Vagina (tissue), 2 donors: ENCODE data around the gene DDN. TPM values are rescaled to one million over a fixed set of nuclear protein-coding genes. Genes with fewer than 3 reads are reported as not detected.
A peak's percentile ranks its signal among the peaks of the same experiment; 100 is the strongest.

ENCODE experiments used
- DNase-seq, 2 donors: peaks; one replicate each; pipeline ENCODE4 v3.0.0-alpha.2; 2017; ENCODE audit errors: extremely low spot score in 2 of 2
- H3K27ac ChIP-seq: fragments of 200-600 bp; sonication (generic); one replicate; pipeline ENCODE4 v1.5.1; 2019
- H3K27me3 ChIP-seq: fragments of 200-600 bp; sonication (generic); one replicate; pipeline ENCODE4 v1.5.1; 2019
- H3K36me3 ChIP-seq, 2 donors: fragments of 200-600 bp; sonication (generic); one replicate each; pipeline ENCODE4 v1.5.1; 2017 to 2019
- H3K4me1 ChIP-seq: fragments of 200-600 bp; sonication (generic); one replicate; pipeline ENCODE4 v1.5.1; 2019
- H3K4me3 ChIP-seq, 2 donors: fragments of 200-600 bp; sonication (generic); 1 replicate in 1 of 2; 2 replicates in 1 of 2; pipeline ENCODE4 v1.5.1; 2016 to 2019
- H3K9me3 ChIP-seq: fragments of 200-600 bp; sonication (generic); one replicate; pipeline ENCODE4 v1.5.1; 2019
- POLR2A ChIP-seq, 2 donors: fragments of 450-650 bp; IDR thresholded peaks; one replicate each; pipeline ENCODE4 v1.6.1; 2017; ENCODE audit warnings: antibody characterized with exemption in 2 of 2, mild to moderate bottlenecking in 2 of 2, moderate library complexity in 2 of 2
- POLR2AphosphoS5 ChIP-seq, 2 donors: sonication (generic); formaldehyde crosslinking; IDR thresholded peaks; one replicate each; pipeline ENCODE4 v1.9.0; 2017; ENCODE audit warnings: antibody characterized with exemption in 2 of 2, mild to moderate bottlenecking in 2 of 2, low read depth in 1 of 2; ENCODE audit not compliant: insufficient read depth in 1 of 2
- intact Hi-C: fragments of 100-400 bp; cut with DNase I; formaldehyde crosslinking; loops from one replicate; pipeline ENCODE4 v1.15.1; 2023
- total RNA-seq: library from RNA; depleted of rRNA; stranded (reverse); fragments of >200 nt; gene quantifications from one replicate; pipeline ENCODE4 v1.2.3, GENCODE V29; 2016
- TF ChIP-seq, protein P1 (sequence below), 3 experiments: fragments of 450-650 bp in 2 of 3; fragments of 200-600 bp in 1 of 3; sonication (generic) in 1 of 3; IDR thresholded peaks; one replicate each; pipeline ENCODE4 v1.5.1; 2017 to 2019; ENCODE audit warnings: antibody characterized with exemption in 3 of 3, mild to moderate bottlenecking in 2 of 3, moderate library complexity in 2 of 3

DDN gene
- total RNA-seq, 1 donor from 2014 or later: not detected

DNA sequence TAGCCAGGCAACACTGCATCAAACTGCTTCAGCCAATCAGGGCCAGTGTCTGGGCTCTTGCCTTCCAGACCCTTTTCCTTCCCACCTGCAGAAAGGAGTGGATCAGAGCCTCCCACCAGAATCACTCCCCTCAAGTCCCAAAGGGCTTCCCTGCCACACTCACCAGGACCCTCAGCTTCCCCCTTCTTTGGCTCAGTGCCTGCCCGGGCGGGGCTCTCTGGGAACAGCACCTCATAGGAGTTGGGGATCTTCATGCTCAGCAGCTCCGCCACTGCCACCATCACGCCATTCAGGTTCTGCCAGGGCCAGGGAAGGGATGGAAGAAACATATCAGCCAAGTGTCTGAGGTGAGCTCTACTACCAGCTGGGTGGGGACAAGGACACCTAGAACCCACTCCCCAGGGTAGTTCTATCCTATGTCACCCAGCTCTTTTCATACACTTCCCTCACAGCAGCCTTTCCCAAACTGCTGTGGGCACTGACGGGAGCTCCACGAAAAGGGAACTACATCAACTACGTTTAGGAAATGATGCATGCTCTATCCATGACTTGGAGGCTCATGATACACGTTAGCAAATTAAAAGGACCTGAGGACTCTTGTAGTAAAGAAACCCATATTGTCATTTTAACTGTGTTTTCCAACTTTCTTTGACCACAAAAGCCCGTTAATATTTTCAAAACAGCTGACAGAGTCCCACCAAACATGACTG, 28.8 kb upstream of the DDN start:
- Histone ChIP-seq H3K4me1 (no peaks in the 10 kb centered on the region), H3K27me3 (no peaks in the 10 kb centered on the region), H3K27ac (no peak overlapping the region), H3K36me3 (peaks cover 0 to 76% of the 10 kb centered on the region in 2 donors), H3K4me3 (no peak overlapping the region), H3K9me3 (no peaks in the 10 kb centered on the region)
- intact Hi-C loops: no loop called here
- TF ChIP-seq POLR2A (IDR thresholded peaks at IDR 0.05): no peak
- no peak for TF ChIP-seq POLR2AphosphoS5 (IDR thresholded peaks at IDR 0.05; ENCODE audit: insufficient read depth in 1 of 2, low read depth in 1 of 2)
- TF ChIP-seq, protein P1, sequence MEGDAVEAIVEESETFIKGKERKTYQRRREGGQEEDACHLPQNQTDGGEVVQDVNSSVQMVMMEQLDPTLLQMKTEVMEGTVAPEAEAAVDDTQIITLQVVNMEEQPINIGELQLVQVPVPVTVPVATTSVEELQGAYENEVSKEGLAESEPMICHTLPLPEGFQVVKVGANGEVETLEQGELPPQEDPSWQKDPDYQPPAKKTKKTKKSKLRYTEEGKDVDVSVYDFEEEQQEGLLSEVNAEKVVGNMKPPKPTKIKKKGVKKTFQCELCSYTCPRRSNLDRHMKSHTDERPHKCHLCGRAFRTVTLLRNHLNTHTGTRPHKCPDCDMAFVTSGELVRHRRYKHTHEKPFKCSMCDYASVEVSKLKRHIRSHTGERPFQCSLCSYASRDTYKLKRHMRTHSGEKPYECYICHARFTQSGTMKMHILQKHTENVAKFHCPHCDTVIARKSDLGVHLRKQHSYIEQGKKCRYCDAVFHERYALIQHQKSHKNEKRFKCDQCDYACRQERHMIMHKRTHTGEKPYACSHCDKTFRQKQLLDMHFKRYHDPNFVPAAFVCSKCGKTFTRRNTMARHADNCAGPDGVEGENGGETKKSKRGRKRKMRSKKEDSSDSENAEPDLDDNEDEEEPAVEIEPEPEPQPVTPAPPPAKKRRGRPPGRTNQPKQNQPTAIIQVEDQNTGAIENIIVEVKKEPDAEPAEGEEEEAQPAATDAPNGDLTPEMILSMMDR (IDR thresholded peaks at IDR 0.05): no peak
- no peak for DNase-seq

DNA sequence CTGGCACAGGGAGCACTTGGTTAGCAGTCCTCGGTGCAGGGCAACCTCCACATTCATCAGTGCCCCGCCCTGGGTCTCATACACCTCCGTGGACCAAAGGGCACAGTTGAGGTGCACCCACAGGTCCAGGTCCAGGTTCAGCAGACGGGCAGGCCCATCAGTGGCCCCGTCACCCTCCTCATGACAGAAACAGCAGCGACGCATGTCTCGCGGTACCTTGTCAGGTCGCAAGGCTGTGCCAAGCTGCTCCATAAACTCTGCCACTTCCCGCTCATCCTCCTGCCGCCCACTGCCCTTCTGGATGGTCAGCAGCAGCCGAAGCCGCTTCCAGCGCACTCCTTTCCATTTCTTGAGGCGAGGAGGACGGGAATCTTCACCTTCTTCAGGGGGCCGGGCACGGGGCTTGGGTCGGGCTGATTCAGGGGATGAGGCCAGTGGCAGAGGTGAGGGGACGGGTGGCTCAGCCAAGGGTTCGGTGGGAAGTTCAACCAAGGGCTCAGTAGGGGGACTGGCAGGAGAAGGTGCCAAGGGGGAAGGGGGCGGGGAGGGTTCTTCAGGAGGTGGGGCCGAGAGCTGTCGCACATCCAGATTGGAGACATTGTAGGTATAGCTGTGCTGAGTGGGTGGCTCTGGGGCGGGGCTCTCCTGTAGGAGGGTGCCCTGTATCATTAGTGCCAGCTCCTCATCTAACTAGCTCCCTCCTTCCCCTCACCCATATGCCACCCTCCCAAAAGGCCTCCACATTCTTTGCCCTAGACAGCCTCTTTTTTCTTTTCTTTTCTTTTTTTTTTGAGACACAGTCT, 27.7 kb upstream of the DDN start:
- intact Hi-C loops: no loop called here
- H3K4me1 ChIP-seq: no peaks in the 10 kb centered on the region
- no peaks in the 10 kb centered on the region for H3K27me3 ChIP-seq
- no peak overlapping the region for H3K27ac ChIP-seq
- H3K9me3 ChIP-seq: no peaks in the 10 kb centered on the region
- no peak for TF ChIP-seq POLR2A (IDR thresholded peaks at IDR 0.05)
- TF ChIP-seq, protein P1 (IDR thresholded peaks at IDR 0.05): no peak
- TF ChIP-seq POLR2AphosphoS5 (IDR thresholded peaks at IDR 0.05; ENCODE audit: insufficient read depth in 1 of 2, low read depth in 1 of 2): peak in 1 of 2 donors; percentile 21
- peaks cover 0 to 76% of the 10 kb centered on the region in 2 donors for H3K36me3 ChIP-seq
- no peak overlapping the region for H3K4me3 ChIP-seq
- DNase-seq: no peak

DNA sequence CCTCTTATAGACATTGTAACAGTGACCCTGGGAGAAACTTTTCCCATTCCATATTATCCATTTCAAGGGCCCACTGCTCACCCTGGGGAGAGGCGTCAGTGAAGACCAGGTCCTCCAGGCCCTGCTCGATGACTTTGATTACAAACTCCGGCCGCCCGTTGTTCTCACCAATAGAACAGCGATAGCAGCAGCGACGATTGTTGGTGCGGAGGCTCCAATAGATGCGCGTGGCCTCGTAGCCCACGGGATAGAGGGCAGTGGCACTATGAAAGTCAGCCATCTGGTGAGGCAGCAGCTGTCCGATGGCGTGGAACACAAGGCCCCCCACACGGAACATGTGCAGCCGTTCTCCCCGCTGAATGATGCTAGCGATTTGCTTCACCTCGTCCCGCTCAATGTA, 26.9 kb upstream of the DDN start:
- no peak for DNase-seq
- intact Hi-C loops: no loop called here
- TF ChIP-seq POLR2AphosphoS5 (IDR thresholded peaks at IDR 0.05; ENCODE audit: insufficient read depth in 1 of 2, low read depth in 1 of 2): peak in 1 of 2 donors; percentile 28
- TF ChIP-seq, protein P1 (IDR thresholded peaks at IDR 0.05): no peak
- TF ChIP-seq POLR2A (IDR thresholded peaks at IDR 0.05): no peak

DNA sequence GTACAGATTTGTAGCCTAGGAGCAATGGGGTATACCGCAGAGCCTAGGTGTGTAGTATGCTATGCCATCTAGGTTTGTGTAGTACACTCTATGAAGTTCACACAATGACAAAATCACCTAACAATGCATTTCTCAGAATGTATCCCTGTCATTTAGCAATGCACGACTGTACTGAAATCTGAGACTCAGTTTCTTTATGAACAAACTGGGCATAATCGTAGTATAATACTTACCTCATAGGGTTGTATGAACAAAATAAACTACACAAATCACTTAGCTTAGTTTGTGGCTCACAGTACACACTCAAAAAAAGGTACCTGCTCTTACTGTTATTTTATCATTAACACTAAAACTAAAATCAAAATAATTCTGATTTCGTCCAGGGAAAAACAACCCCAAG, 26.3 kb upstream of the DDN start:
- no peaks in the 10 kb centered on the region for H3K4me1 ChIP-seq
- H3K36me3 ChIP-seq: peaks cover 0 to 77% of the 10 kb centered on the region in 2 donors
- H3K27me3 ChIP-seq: no peaks in the 10 kb centered on the region
- no peak overlapping the region for H3K4me3 ChIP-seq
- intact Hi-C loops: no loop called here
- H3K9me3 ChIP-seq: no peaks in the 10 kb centered on the region
- DNase-seq: no peak
- H3K27ac ChIP-seq: no peak overlapping the region
- no peak for TF ChIP-seq POLR2A (IDR thresholded peaks at IDR 0.05)
- no peak for TF ChIP-seq POLR2AphosphoS5 (IDR thresholded peaks at IDR 0.05; ENCODE audit: insufficient read depth in 1 of 2, low read depth in 1 of 2)

More for the DNA sequence above, 26.9 kb upstream of the DDN start:
- Histone ChIP-seq H3K9me3 (no peaks in the 10 kb centered on the region), H3K36me3 (peaks cover 0 to 76% of the 10 kb centered on the region in 2 donors), H3K27me3 (no peaks in the 10 kb centered on the region), H3K27ac (no peak overlapping the region), H3K4me1 (no peaks in the 10 kb centered on the region), H3K4me3 (no peak overlapping the region)

DNA sequence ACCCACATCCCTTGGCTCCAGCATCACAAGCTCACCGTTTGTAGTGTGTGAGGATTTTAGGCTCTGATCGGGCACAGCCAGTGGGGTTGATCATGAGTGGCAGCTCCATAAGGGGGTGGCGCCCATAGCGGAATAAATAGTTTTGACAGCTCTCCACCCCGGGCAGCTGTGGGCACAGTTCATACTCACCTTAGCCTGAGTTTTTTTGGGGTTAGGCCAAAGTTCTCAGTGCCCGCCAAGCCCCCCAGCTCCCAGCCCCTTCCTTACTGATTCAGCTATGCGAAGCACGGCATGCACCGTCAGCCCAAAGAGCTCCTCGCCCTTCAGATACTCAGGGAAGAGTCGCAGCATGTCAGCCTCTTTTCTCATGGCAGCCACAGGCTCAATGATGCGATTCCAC, 25.4 kb upstream of the DDN start:
- intact Hi-C loops: no loop called here
- TF ChIP-seq POLR2A (IDR thresholded peaks at IDR 0.05) (no peak), POLR2AphosphoS5 (IDR thresholded peaks at IDR 0.05; ENCODE audit: insufficient read depth in 1 of 2, low read depth in 1 of 2) (no peak)
- TF ChIP-seq, protein P1 (IDR thresholded peaks at IDR 0.05): no peak
- peaks cover 0 to 77% of the 10 kb centered on the region in 2 donors for H3K36me3 ChIP-seq
- no peaks in the 10 kb centered on the region for H3K4me1 ChIP-seq
- H3K9me3 ChIP-seq: no peaks in the 10 kb centered on the region
- no peak overlapping the region for H3K4me3 ChIP-seq
- H3K27me3 ChIP-seq: no peaks in the 10 kb centered on the region
- no peak overlapping the region for H3K27ac ChIP-seq
- no peak for DNase-seq
